Ascending aorta (tissue), 2 donors: Measurements from ENCODE around the gene ZBTB7C. TPM values are rescaled to one million over a fixed set of nuclear protein-coding genes. Genes with fewer than 3 reads are reported as not detected.

Experiments used
- DNase-seq, 2 donors: peaks; one replicate each; pipeline ENCODE4 v3.0.0-alpha.2; 2019; ENCODE audit warnings: low spot score in 2 of 2
- H3K27ac ChIP-seq, 2 donors: fragments of 200-600 bp; sonication (generic); one replicate each; pipeline ENCODE4 v1.5.1; 2016 to 2017; ENCODE audit warnings: mild to moderate bottlenecking in 1 of 2
- H3K27me3 ChIP-seq: fragments of 200-600 bp; sonication (generic); one replicate; pipeline ENCODE4 v1.5.1; 2017
- H3K36me3 ChIP-seq, 2 donors: fragments of 200-600 bp; sonication (generic); one replicate each; pipeline ENCODE4 v1.5.1; 2016
- H3K4me1 ChIP-seq, 2 donors: fragments of 200-600 bp; sonication (generic); one replicate each; pipeline ENCODE4 v1.5.1; 2016 to 2017; ENCODE audit warnings: mild to moderate bottlenecking in 1 of 2
- H3K4me3 ChIP-seq, 2 donors: fragments of 200-600 bp; sonication (generic); one replicate each; pipeline ENCODE4 v1.5.1; 2016 to 2017; ENCODE audit warnings: mild to moderate bottlenecking in 1 of 2
- H3K9me3 ChIP-seq, 2 donors: fragments of 200-600 bp; sonication (generic); one replicate each; pipeline ENCODE4 v1.5.1; 2016
- CTCF ChIP-seq, 3 experiments: fragments of 200-600 bp in 2 of 3; fragments of 450-650 bp in 1 of 3; sonication (generic) in 2 of 3; IDR thresholded peaks; one replicate each; pipeline ENCODE4 v1.5.1; 2016 to 2019; ENCODE audit warnings: antibody characterized with exemption in 3 of 3, mild to moderate bottlenecking in 1 of 3, moderate library complexity in 1 of 3
- intact Hi-C: fragments of 100-400 bp; cut with DNase I; formaldehyde crosslinking; loops from one replicate; pipeline ENCODE4 v1.15.1; 2023
- total RNA-seq: library from RNA; depleted of rRNA; stranded (reverse); fragments of >200 nt; gene quantifications from one replicate; pipeline ENCODE4 v1.1.0, GENCODE V29; 2016

ZBTB7C gene
- total RNA-seq, 1 donor from 2014 or later: 8.1 TPM

- H3K4me1 ChIP-seq: peaks cover 4 to 22% of the 10 kb centered on the region in 2 donors
- H3K27me3 ChIP-seq: no peaks in the 10 kb centered on the region
- intact Hi-C loops: loop anchor here (5.0 kb wide), 1 partner anchor 65 kb away; no protein-coding TSS in a partner anchor
- H3K36me3 ChIP-seq: no peaks in the 10 kb centered on the region
- H3K9me3 ChIP-seq: no peaks in the 10 kb centered on the region
- peak overlapping the region; percentile 95 to 98 for H3K4me3 ChIP-seq
- TF ChIP-seq CTCF (IDR thresholded peaks at IDR 0.05): no peak
- H3K27ac ChIP-seq: peak overlapping the region; percentile 43 to 92
- no peak for DNase-seq
These were observed 1.8 kb downstream of the ZBTB7C start for GRCh38 chr18:48407358-48407757.

GRCh38 chr18:48405978-48406377 lies 3.2 kb downstream of the ZBTB7C start:
- H3K36me3 ChIP-seq: no peaks in the 10 kb centered on the region
- intact Hi-C loops: loop anchor here (5.0 kb wide), 1 partner anchor 64 kb away; no protein-coding TSS in a partner anchor
- no peak for TF ChIP-seq CTCF (IDR thresholded peaks at IDR 0.05)
- DNase-seq: no peak
- H3K9me3 ChIP-seq: no peaks in the 10 kb centered on the region
- H3K4me1 ChIP-seq: peaks cover 4 to 22% of the 10 kb centered on the region in 2 donors
- H3K27me3 ChIP-seq: no peaks in the 10 kb centered on the region
- no peak overlapping the region for H3K27ac ChIP-seq
- no peak overlapping the region for H3K4me3 ChIP-seq

- no peak for TF ChIP-seq CTCF (IDR thresholded peaks at IDR 0.05)
- Histone ChIP-seq H3K9me3 (no peaks in the 10 kb centered on the region), H3K4me3 (no peak overlapping the region), H3K27ac (no peak overlapping the region), H3K27me3 (no peaks in the 10 kb centered on the region), H3K4me1 (peaks cover 4 to 22% of the 10 kb centered on the region in 2 donors), H3K36me3 (no peaks in the 10 kb centered on the region)
- no peak for DNase-seq
- intact Hi-C loops: loop anchor here (5.0 kb wide), 1 partner anchor 63 kb away; no protein-coding TSS in a partner anchor
These were observed 4.3 kb downstream of the ZBTB7C start for GRCh38 chr18:48404716-48405507.

GRCh38 chr18:48402953-48403352 lies 6.2 kb downstream of the ZBTB7C start:
- Histone ChIP-seq H3K27ac (no peak overlapping the region), H3K27me3 (no peaks in the 10 kb centered on the region), H3K9me3 (no peaks in the 10 kb centered on the region), H3K36me3 (no peaks in the 10 kb centered on the region), H3K4me3 (no peak overlapping the region), H3K4me1 (peaks cover 4 to 18% of the 10 kb centered on the region in 2 donors)
- TF ChIP-seq CTCF (IDR thresholded peaks at IDR 0.05): no peak
- no peak for DNase-seq
- intact Hi-C loops: no loop called here

GRCh38 chr18:48399303-48400075 lies 9.7 kb downstream of the ZBTB7C start:
- no peak for TF ChIP-seq CTCF (IDR thresholded peaks at IDR 0.05)
- peaks cover 0 to 8% of the 10 kb centered on the region in 2 donors for H3K4me1 ChIP-seq
- intact Hi-C loops: no loop called here
- H3K9me3 ChIP-seq: no peaks in the 10 kb centered on the region
- DNase-seq: no peak
- H3K4me3 ChIP-seq: no peak overlapping the region
- no peak overlapping the region for H3K27ac ChIP-seq
- no peaks in the 10 kb centered on the region for H3K36me3 ChIP-seq
- H3K27me3 ChIP-seq: no peaks in the 10 kb centered on the region
